ENCODE results near the gene GSTO2. TPM values are rescaled to one million over a fixed set of nuclear protein-coding genes. Genes with fewer than 3 reads are reported as not detected.

The GSTO2 gene
- total and polyA plus RNA-seq, 2 experiments from 2014 or later = 0.37 to 2.5 TPM

- H3K27ac ChIP-seq = no peak overlapping the region
- H3K9me3 ChIP-seq (ENCODE audit: low read depth) = no peaks in the 10 kb centered on the region
- H2AFZ ChIP-seq = no peak overlapping the region
- no peak overlapping the region for H3K4me3 ChIP-seq
- TF ChIP-seq CTCF (IDR thresholded peaks at IDR 0.05; ENCODE audit: poor library complexity) = no peak
- no peak for TF ChIP-seq EZH2phosphoT487 (IDR thresholded peaks at IDR 0.05; ENCODE audit: low read depth, severe bottlenecking, unreplicated experiment)
- TF ChIP-seq EZH2 (IDR thresholded peaks at IDR 0.05; ENCODE audit: borderline replicate concordance) = no peak
- 93% methylated on average over 3 of the region's 3 CpGs for WGBS (ENCODE audit: low lambda C conversion rate, missing lambda C conversion rate)
- H4K20me1 ChIP-seq (ENCODE audit: insufficient read depth, poor library complexity, severe bottlenecking) = no peaks in the 10 kb centered on the region
- no peaks in the 10 kb centered on the region for H3K79me2 ChIP-seq
- H3K4me1 ChIP-seq (ENCODE audit: insufficient read depth) = no peaks in the 10 kb centered on the region
- no peak overlapping the region for H3K4me2 ChIP-seq
- H3K27me3 ChIP-seq = no peaks in the 10 kb centered on the region
- no peaks in the 10 kb centered on the region for H3K36me3 ChIP-seq (replicated peaks; ENCODE audit: insufficient read depth, low read depth)
- no peak for DNase-seq (ENCODE audit: low spot score)
- no peaks in the 10 kb centered on the region for H3K9me2 ChIP-seq (replicated peaks; ENCODE audit: insufficient read depth)
These were observed 10.7 kb downstream of the GSTO2 start for GRCh38 chr10:104279550-104280259.

GRCh38 chr10:104281694-104282093, 12.7 kb downstream of the GSTO2 start:
- WGBS (ENCODE audit: low lambda C conversion rate, missing lambda C conversion rate) = 39% methylated on average over 3 of the region's 3 CpGs
- H3K27me3 ChIP-seq = no peaks in the 10 kb centered on the region
- H4K20me1 ChIP-seq (ENCODE audit: insufficient read depth, poor library complexity, severe bottlenecking) = no peaks in the 10 kb centered on the region
- no peaks in the 10 kb centered on the region for H3K9me2 ChIP-seq (replicated peaks; ENCODE audit: insufficient read depth)
- H3K79me2 ChIP-seq = no peaks in the 10 kb centered on the region
- no peak overlapping the region for H3K4me3 ChIP-seq
- no peak overlapping the region for H2AFZ ChIP-seq
- H3K4me2 ChIP-seq = no peak overlapping the region
- TF ChIP-seq CTCF (IDR thresholded peaks at IDR 0.05; ENCODE audit: poor library complexity) (no peak), EZH2 (IDR thresholded peaks at IDR 0.05; ENCODE audit: borderline replicate concordance) (no peak), EZH2phosphoT487 (IDR thresholded peaks at IDR 0.05; ENCODE audit: low read depth, severe bottlenecking, unreplicated experiment) (no peak)
- H3K27ac ChIP-seq = no peak overlapping the region
- no peaks in the 10 kb centered on the region for H3K4me1 ChIP-seq (ENCODE audit: insufficient read depth)
- H3K36me3 ChIP-seq (replicated peaks; ENCODE audit: insufficient read depth, low read depth) = no peaks in the 10 kb centered on the region
- no peak for DNase-seq (ENCODE audit: low spot score)
- H3K9me3 ChIP-seq (ENCODE audit: low read depth) = no peaks in the 10 kb centered on the region

- Histone ChIP-seq H2AFZ (no peak overlapping the region), H3K9me2 (replicated peaks; ENCODE audit: insufficient read depth) (no peaks in the 10 kb centered on the region), H3K4me2 (no peak overlapping the region), H4K20me1 (ENCODE audit: insufficient read depth, poor library complexity, severe bottlenecking) (no peaks in the 10 kb centered on the region), H3K4me1 (ENCODE audit: insufficient read depth) (no peaks in the 10 kb centered on the region), H3K27me3 (no peaks in the 10 kb centered on the region), H3K9me3 (ENCODE audit: low read depth) (no peaks in the 10 kb centered on the region), H3K79me2 (no peaks in the 10 kb centered on the region), H3K27ac (no peak overlapping the region), H3K4me3 (no peak overlapping the region), H3K36me3 (replicated peaks; ENCODE audit: insufficient read depth, low read depth) (no peaks in the 10 kb centered on the region)
- WGBS (ENCODE audit: low lambda C conversion rate, missing lambda C conversion rate) = 79% methylated on average over 7 of the region's 7 CpGs
- DNase-seq (ENCODE audit: low spot score) = no peak
- TF ChIP-seq EZH2 (IDR thresholded peaks at IDR 0.05; ENCODE audit: borderline replicate concordance) = no peak
- no peak for TF ChIP-seq EZH2phosphoT487 (IDR thresholded peaks at IDR 0.05; ENCODE audit: low read depth, severe bottlenecking, unreplicated experiment)
- TF ChIP-seq CTCF (IDR thresholded peaks at IDR 0.05; ENCODE audit: poor library complexity) = no peak
These were observed 15.9 kb downstream of the GSTO2 start for GRCh38 chr10:104284846-104285245.

All from hepatocyte (in vitro differentiated cells).